Stimulated activated CD8-positive, alpha-beta memory T cell treated with anti-CD3 and anti-CD28 coated beads, Interleukin-4, amount 100 ng/mL, for 24 hours (primary cell): ENCODE data around the gene KCNN3.

Experiments used
- DNase-seq: peaks from one replicate; pipeline ENCODE4 v3.0.0-alpha.2; 2020; ENCODE audit warnings: low read depth

Gene KCNN3

GRCh38 chr1:154840269-154841176 lies 29.6 kb downstream of the KCNN3 start:
- DNase-seq, result no peak

- DNase-seq, result no peak
Measured at GRCh38 chr1:154839691-154840090, 30.4 kb downstream of the KCNN3 start.

GRCh38 chr1:154838988-154839387 lies 31.1 kb downstream of the KCNN3 start:
- no peak for DNase-seq

- DNase-seq, result no peak
Measured at GRCh38 chr1:154838461-154838860, 31.6 kb downstream of the KCNN3 start.

GRCh38 chr1:154837672-154838171 lies 32.4 kb downstream of the KCNN3 start:
- no peak for DNase-seq

- DNase-seq, result no peak
Measured at GRCh38 chr1:154837034-154837671, 32.9 kb downstream of the KCNN3 start.

- DNase-seq, result no peak
Measured at GRCh38 chr1:154835531-154836324, 34.4 kb downstream of the KCNN3 start.

GRCh38 chr1:154833841-154834240 lies 36.2 kb downstream of the KCNN3 start:
- DNase-seq, result no peak

GRCh38 chr1:154833209-154833608 lies 36.9 kb downstream of the KCNN3 start:
- DNase-seq, result no peak

GRCh38 chr1:154832384-154832783 lies 37.7 kb downstream of the KCNN3 start:
- no peak for DNase-seq

GRCh38 chr1:154831462-154831861 lies 38.6 kb downstream of the KCNN3 start:
- DNase-seq, result no peak

GRCh38 chr1:154829062-154829461 lies 41.0 kb downstream of the KCNN3 start:
- DNase-seq, result no peak

- DNase-seq, result no peak
Measured at GRCh38 chr1:154824179-154825000, 45.7 kb downstream of the KCNN3 start.

- DNase-seq, result no peak
Measured at GRCh38 chr1:154822717-154823116, 47.4 kb downstream of the KCNN3 start.

GRCh38 chr1:154822233-154822632 lies 47.8 kb downstream of the KCNN3 start:
- DNase-seq, result no peak

GRCh38 chr1:154821083-154821482 lies 49.0 kb downstream of the KCNN3 start:
- no peak for DNase-seq

GRCh38 chr1:154820646-154821045 lies 49.4 kb downstream of the KCNN3 start:
- DNase-seq, result no peak

GRCh38 chr1:154819628-154820590 lies 50.2 kb downstream of the KCNN3 start:
- no peak for DNase-seq

GRCh38 chr1:154818911-154819310 lies 51.2 kb downstream of the KCNN3 start:
- DNase-seq, result no peak

GRCh38 chr1:154816937-154817336 lies 53.1 kb downstream of the KCNN3 start:
- no peak for DNase-seq
